SK-MEL-5 (cell line): ENCODE measurements around the gene MKKS. TPM values are rescaled to one million over a fixed set of nuclear protein-coding genes. Genes with fewer than 3 reads are reported as not detected.

Experiments used
- DNase-seq: peaks from one replicate; pipeline ENCODE4 v3.0.0-alpha.2; 2016; ENCODE audit warnings: low read depth, low spot score
- in situ Hi-C: cut with HindIII; loops from 2 replicates; pipeline ENCODE4 v1.10.0; 2016; ENCODE audit warnings: low sequenced_read_pairs, high pct_unique_total_duplicates, low pct_unique_long_range_greater_than_20kb
- total RNA-seq: library from RNA; depleted of rRNA; stranded (reverse); fragments of >200 nt; shearing (Covaris generic); gene quantifications from 2 replicates; pipeline ENCODE4 v1.2.3, GENCODE V29; 2014; rRNA removed

Gene MKKS
- total RNA-seq, 1 experiment from 2014 or later, result 21.1 TPM

DNA sequence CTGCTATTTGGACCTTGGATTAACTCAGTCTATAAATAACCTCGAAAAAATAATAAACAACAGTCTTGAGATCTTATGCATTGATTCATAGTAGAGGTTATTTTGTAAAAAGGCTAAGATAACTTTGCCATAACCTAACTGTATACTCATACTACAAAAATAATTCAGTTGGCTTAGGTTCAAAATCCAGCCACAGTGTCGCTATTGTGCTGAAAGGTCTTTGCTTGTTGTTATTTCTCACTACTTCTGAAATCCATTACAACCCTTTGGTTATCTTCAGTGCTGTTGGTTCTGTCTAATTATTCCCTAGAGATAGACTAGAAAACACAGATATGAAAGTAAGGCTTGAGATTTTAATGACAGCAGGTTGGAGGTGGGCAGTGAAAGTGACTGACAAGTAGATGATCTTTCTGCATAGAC is 74.4 kb downstream of the MKKS start:
- in situ Hi-C loops, result no loop called here
- peak; percentile 56 for DNase-seq

DNA sequence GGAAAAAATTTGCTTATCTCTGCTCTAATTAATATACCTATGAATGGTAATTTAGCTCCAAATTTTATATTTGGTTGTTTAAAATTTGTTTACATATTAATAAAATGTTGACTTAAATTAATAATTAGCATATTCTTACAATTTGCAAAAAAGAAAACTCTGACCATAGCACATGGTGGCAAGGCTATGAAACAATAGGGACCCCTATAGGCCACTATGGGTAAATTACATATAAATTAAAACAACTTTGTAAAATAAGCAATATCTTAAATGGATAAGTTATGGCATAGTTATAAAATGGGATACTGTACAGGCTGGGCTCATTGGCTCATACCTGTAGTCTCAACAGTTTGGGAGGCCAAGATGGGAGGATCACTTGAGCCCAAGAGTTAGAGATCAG is 76.0 kb downstream of the MKKS start:
- DNase-seq, result peak; percentile 26
- in situ Hi-C loops, result no loop called here

DNA sequence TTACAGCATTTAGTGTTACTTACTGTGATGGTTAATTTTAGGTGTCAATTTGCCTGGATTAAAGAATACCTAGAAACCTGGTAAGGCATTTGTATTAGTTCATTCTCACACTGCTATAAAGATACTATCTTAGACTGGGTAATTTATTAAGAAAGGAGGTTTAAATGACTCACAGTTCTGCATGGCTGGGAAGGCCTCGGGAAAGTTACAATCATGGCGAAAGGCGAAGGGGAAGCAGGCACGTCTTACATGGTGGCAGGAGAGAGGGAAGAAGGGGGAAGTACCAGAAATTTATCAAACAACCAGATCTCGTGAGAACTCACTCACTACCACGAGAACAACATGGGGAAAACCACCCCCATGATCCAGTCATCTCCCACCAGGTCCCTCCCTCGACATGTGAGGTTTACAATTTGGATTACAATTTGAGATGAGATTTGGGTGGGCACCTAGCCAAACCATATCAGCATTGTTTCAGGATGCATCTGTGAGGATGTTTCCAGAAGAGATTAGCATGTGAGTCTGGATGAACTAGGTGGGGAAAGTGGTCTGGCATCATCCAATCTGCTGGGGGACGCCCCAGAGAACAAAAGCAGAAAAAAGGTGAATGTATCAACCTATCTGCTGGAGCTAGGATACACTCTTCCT is 76.8 kb downstream of the MKKS start:
- in situ Hi-C loops, result no loop called here

DNA sequence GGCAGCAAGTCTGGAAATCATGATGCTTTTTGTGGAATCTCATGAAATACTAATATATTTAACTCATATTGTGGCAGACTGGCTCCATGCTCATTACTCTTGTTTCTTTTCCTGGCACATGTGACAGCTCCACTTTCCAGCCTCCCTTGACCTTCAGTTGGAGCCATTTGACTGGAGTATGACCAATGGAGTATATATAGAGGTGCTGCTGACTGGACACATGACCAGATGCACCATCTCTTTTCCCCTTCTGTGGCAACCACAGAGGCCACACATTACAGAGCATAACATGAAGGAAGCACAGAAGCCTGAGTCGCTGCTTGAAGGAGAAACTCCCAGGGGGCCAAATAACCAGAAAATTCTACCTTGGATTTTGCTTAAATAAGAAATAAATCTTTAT is 77.4 kb downstream of the MKKS start:
- peak; percentile 32 for DNase-seq

More for the DNA sequence above, 76.8 kb downstream of the MKKS start:
- DNase-seq, result no peak

DNA sequence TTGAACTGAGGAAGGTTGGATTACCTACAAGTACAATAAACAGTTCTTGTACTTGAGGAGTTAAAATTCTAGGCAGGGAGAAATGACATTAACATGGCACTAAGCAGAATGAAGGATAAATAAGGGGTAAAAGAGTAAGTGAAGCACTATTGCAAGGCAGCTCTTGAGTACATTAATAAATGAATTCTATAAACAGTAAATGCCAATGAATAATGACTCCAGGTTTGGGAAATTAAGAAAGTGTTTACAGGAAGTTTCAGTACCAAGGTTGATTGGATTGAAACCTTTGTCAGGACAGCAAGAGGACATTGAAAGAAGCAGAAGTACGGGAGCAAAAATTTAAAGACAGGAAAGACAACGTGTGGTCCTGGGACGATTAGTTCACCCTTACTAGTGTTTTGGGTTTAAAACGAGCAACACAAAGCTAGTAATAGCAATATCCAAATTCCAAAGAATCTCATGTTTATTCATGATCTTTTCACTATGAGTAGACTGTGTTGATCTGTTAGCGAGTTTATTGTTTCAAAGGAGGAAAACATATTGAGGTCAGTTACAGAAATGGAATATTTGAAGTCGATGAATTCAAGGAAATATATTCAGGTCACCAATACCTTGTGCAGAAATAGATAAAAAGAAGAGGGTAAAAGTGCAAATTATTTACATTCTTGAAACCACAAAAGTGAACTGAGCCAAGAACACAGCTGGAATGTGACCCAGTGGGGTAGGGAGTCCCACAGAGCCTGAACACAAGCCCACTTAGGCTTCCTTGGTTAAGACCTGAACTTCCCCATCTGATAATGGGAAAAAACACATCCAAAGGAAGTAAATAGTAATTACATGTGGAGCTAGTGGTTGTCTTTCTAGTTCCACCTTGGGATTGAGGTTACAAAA is 80.8 kb downstream of the MKKS start:
- DNase-seq, result no peak
- in situ Hi-C loops, result no loop called here

More for the DNA sequence above, 77.4 kb downstream of the MKKS start:
- in situ Hi-C loops, result no loop called here

Other genes with a start within 250 kb of the MKKS start
- gene SNAP25, start 215.4 kb downstream of the MKKS start, total RNA-seq, result 0.05 TPM in 1 of 2 replicates, not detected in the other
- gene SLX4IP, start 1.1 kb upstream of the MKKS start, total RNA-seq, result 6.4 and 7.3 TPM in 2 replicates
- 89.6 and 94.1 TPM in 2 replicates for gene JAG1, start 239.8 kb upstream of the MKKS start, total RNA-seq